ENCODE results near the gene UBE2H. TPM values are rescaled to one million over a fixed set of nuclear protein-coding genes. Genes with fewer than 3 reads are reported as not detected.
A peak's percentile ranks its signal among the peaks of the same experiment; 100 is the strongest.

Gene UBE2H
- total RNA-seq, 1 donor from 2014 or later: 114 TPM

GRCh38 chr7:129958643-129959470 is 6.1 kb upstream of the UBE2H start:
- H3K36me3 Mint-ChIP-seq: no peaks in the 10 kb centered on the region
- Histone ChIP-seq H3K79me2 (ENCODE audit: low read depth) (no peaks in the 10 kb centered on the region), H3K27ac (no peak overlapping the region), H4K20me1 (ENCODE audit: low read depth) (no peaks in the 10 kb centered on the region), H3K4me2 (no peak overlapping the region), H3K4me3 (no peak overlapping the region), H2AFZ (replicated peaks) (peak overlapping the region; percentile 61), H3K4me1 (no peaks in the 10 kb centered on the region), H3K36me3 (no peaks in the 10 kb centered on the region), H3F3A (ENCODE audit: low read depth) (peaks cover 3% of the 10 kb centered on the region), H3K27me3 (no peaks in the 10 kb centered on the region), H3K9ac (no peak overlapping the region), H3K9me3 (ENCODE audit: low read depth) (no peaks in the 10 kb centered on the region)
- no peak overlapping the region for H3K4me3 Mint-ChIP-seq
- no peaks in the 10 kb centered on the region for H3K27me3 Mint-ChIP-seq (ENCODE audit: insufficient read depth, low read depth)
- TF ChIP-seq CTCF (IDR thresholded peaks at IDR 0.05) (no peak), EZH2 (IDR thresholded peaks at IDR 0.05) (no peak), EZH2phosphoT487 (IDR thresholded peaks at IDR 0.05) (no peak)
- H3K9me3 Mint-ChIP-seq: no peaks in the 10 kb centered on the region
- DNase-seq (ENCODE audit: low spot score): no peak
- peaks cover 11% of the 10 kb centered on the region for H3K4me1 Mint-ChIP-seq
- peak overlapping the region; percentile 2 for H3K27ac Mint-ChIP-seq

GRCh38 chr7:129955993-129956543 is 3.3 kb upstream of the UBE2H start:
- Mint-ChIP-seq H3K36me3 (no peaks in the 10 kb centered on the region), H3K9me3 (peaks cover 3% of the 10 kb centered on the region), H3K27ac (peak overlapping the region; percentile 14), H3K4me3 (no peak overlapping the region), H3K27me3 (ENCODE audit: insufficient read depth, low read depth) (peaks cover 8% of the 10 kb centered on the region), H3K4me1 (peaks cover 16% of the 10 kb centered on the region)
- Histone ChIP-seq H3F3A (ENCODE audit: low read depth) (peaks cover 19% of the 10 kb centered on the region), H3K4me3 (no peak overlapping the region), H3K9me3 (ENCODE audit: low read depth) (no peaks in the 10 kb centered on the region), H4K20me1 (ENCODE audit: low read depth) (peaks cover 8% of the 10 kb centered on the region), H3K9ac (no peak overlapping the region), H3K27me3 (no peaks in the 10 kb centered on the region), H2AFZ (replicated peaks) (no peak overlapping the region), H3K36me3 (no peaks in the 10 kb centered on the region), H3K27ac (no peak overlapping the region), H3K4me1 (peaks cover 3% of the 10 kb centered on the region), H3K4me2 (no peak overlapping the region), H3K79me2 (ENCODE audit: low read depth) (peaks cover 17% of the 10 kb centered on the region)
- DNase-seq (ENCODE audit: low spot score): no peak
- TF ChIP-seq EZH2phosphoT487 (IDR thresholded peaks at IDR 0.05) (no peak), CTCF (IDR thresholded peaks at IDR 0.05) (no peak), EZH2 (IDR thresholded peaks at IDR 0.05) (no peak)

- Mint-ChIP-seq H3K4me3 (no peak overlapping the region), H3K27ac (peak overlapping the region; percentile 96), H3K4me1 (peaks cover 12% of the 10 kb centered on the region), H3K27me3 (ENCODE audit: insufficient read depth, low read depth) (peaks cover 12% of the 10 kb centered on the region), H3K9me3 (peaks cover 3% of the 10 kb centered on the region), H3K36me3 (no peaks in the 10 kb centered on the region)
- Histone ChIP-seq H3K27ac (peak overlapping the region; percentile 99), H3K9ac (peak overlapping the region; percentile 85), H3K9me3 (ENCODE audit: low read depth) (no peaks in the 10 kb centered on the region), H3K27me3 (no peaks in the 10 kb centered on the region), H3K4me1 (peaks cover 16% of the 10 kb centered on the region), H3K4me3 (peak overlapping the region; percentile 98), H3K79me2 (ENCODE audit: low read depth) (peaks cover 52% of the 10 kb centered on the region), H4K20me1 (ENCODE audit: low read depth) (peaks cover 24% of the 10 kb centered on the region), H3F3A (ENCODE audit: low read depth) (peaks cover 48% of the 10 kb centered on the region), H2AFZ (replicated peaks) (no peak overlapping the region), H3K4me2 (peak overlapping the region; percentile 84), H3K36me3 (no peaks in the 10 kb centered on the region)
- TF ChIP-seq EZH2 (IDR thresholded peaks at IDR 0.05): no peak
- no peak for TF ChIP-seq CTCF (IDR thresholded peaks at IDR 0.05)
- TF ChIP-seq EZH2phosphoT487 (IDR thresholded peaks at IDR 0.05): no peak
- peak; percentile 56 for DNase-seq (ENCODE audit: low spot score)
Observed at GRCh38 chr7:129952086-129952652, 591 bp downstream of the UBE2H start.

All from neural progenitor cell (in vitro differentiated cells).